AG08396 (cell line): ENCODE results near the gene ARHGAP19.
A peak's percentile ranks its signal among the peaks of the same experiment; 100 is the strongest.

Experiments used
- DNase-seq: peaks from one replicate; pipeline ENCODE4 v3.0.0; 2012; ENCODE audit warnings: low spot score, mixed read lengths

The ARHGAP19 gene

GRCh38 chr10:97228130-97228774, 64.2 kb downstream of the ARHGAP19 start:
- DNase-seq, result no peak

- DNase-seq, result no peak
Observed at GRCh38 chr10:97226398-97226797, 66.0 kb downstream of the ARHGAP19 start.

- no peak for DNase-seq
Observed at GRCh38 chr10:97224483-97225435, 67.7 kb downstream of the ARHGAP19 start.

- DNase-seq, result no peak
Observed at GRCh38 chr10:97222326-97222961, 70.0 kb downstream of the ARHGAP19 start.

- no peak for DNase-seq
Observed at GRCh38 chr10:97220355-97220754, 72.1 kb downstream of the ARHGAP19 start.

GRCh38 chr10:97217299-97217698, 75.1 kb downstream of the ARHGAP19 start:
- no peak for DNase-seq

- DNase-seq, result no peak
Observed at GRCh38 chr10:97215619-97216260, 76.7 kb downstream of the ARHGAP19 start.

- DNase-seq, result no peak
Observed at GRCh38 chr10:97213431-97213830, 79.0 kb downstream of the ARHGAP19 start.

- no peak for DNase-seq
Observed at GRCh38 chr10:97211229-97211628, 81.2 kb downstream of the ARHGAP19 start.

- peak; percentile 79 for DNase-seq
Observed at GRCh38 chr10:97210543-97210960, 81.9 kb downstream of the ARHGAP19 start.

- no peak for DNase-seq
Observed at GRCh38 chr10:97207756-97208346, 84.6 kb downstream of the ARHGAP19 start.

GRCh38 chr10:97207131-97207530, 85.3 kb downstream of the ARHGAP19 start:
- DNase-seq, result no peak

GRCh38 chr10:97204826-97205679, 87.4 kb downstream of the ARHGAP19 start:
- no peak for DNase-seq

GRCh38 chr10:97203220-97203619, 89.2 kb downstream of the ARHGAP19 start:
- no peak for DNase-seq

- no peak for DNase-seq
Observed at GRCh38 chr10:97200616-97201015, 91.8 kb downstream of the ARHGAP19 start.

GRCh38 chr10:97199152-97199551, 93.3 kb downstream of the ARHGAP19 start:
- DNase-seq, result no peak

GRCh38 chr10:97197030-97197500, 95.4 kb downstream of the ARHGAP19 start:
- DNase-seq, result no peak

GRCh38 chr10:97196223-97197029, 96.0 kb downstream of the ARHGAP19 start:
- peak; percentile 77 for DNase-seq

- DNase-seq, result no peak
Observed at GRCh38 chr10:97195706-97196222, 96.7 kb downstream of the ARHGAP19 start.
